ENCODE measurements around the gene PSMB5.
A peak's percentile ranks its signal among the peaks of the same experiment; 100 is the strongest.

PSMB5 gene

GRCh38 chr14:23034498-23035302 lies at the start of gene PSMB5:
Gene PSMB5 (minus strand): TSS chr14:23034900. CDS start chr14:23034881, 19 bp downstream.
- Mint-ChIP-seq H3K36me3 (peaks cover 24 to 25% of the 10 kb centered on the region in 2 donors), H3K27ac (peak within 1 kb of the TSS; percentile 99), H3K4me3 (peak within 1 kb of the TSS; percentile 96 to 98), H3K9me3 (no peaks in the 10 kb centered on the region), H3K27me3 (no peaks in the 10 kb centered on the region), H3K4me1 (peaks cover 11 to 28% of the 10 kb centered on the region in 2 donors)
- DNase-seq = peak; percentile 87
- peak; percentile 94 to 96 for ATAC-seq (replicated peaks)

- H3K36me3 Mint-ChIP-seq = peaks cover 26 to 41% of the 10 kb centered on the region in 2 donors
- no peak for ATAC-seq (replicated peaks)
- no peaks in the 10 kb centered on the region for H3K9me3 Mint-ChIP-seq
- peak overlapping the region; percentile 72 for H3K27ac Mint-ChIP-seq
- no peak for DNase-seq
- no peaks in the 10 kb centered on the region for H3K27me3 Mint-ChIP-seq
- peaks cover 12 to 16% of the 10 kb centered on the region in 2 donors for H3K4me1 Mint-ChIP-seq
- H3K4me3 Mint-ChIP-seq = no peak overlapping the region
Measured at GRCh38 chr14:23080474-23080873, 45.8 kb upstream of the PSMB5 start.

- Mint-ChIP-seq H3K4me3 (no peak overlapping the region), H3K36me3 (peaks cover 24 to 40% of the 10 kb centered on the region in 2 donors), H3K9me3 (no peaks in the 10 kb centered on the region), H3K27ac (peak overlapping the region; percentile 73), H3K4me1 (peaks cover 14 to 15% of the 10 kb centered on the region in 2 donors), H3K27me3 (no peaks in the 10 kb centered on the region)
- ATAC-seq (replicated peaks) = no peak
- DNase-seq = no peak
Measured at GRCh38 chr14:23079716-23080115, 45.0 kb upstream of the PSMB5 start.

- peaks cover 24 to 42% of the 10 kb centered on the region in 2 donors for H3K36me3 Mint-ChIP-seq
- no peak overlapping the region for H3K4me3 Mint-ChIP-seq
- DNase-seq (no peak), ATAC-seq (replicated peaks) (peak; percentile 78 to 88)
- no peaks in the 10 kb centered on the region for H3K27me3 Mint-ChIP-seq
- H3K9me3 Mint-ChIP-seq = no peaks in the 10 kb centered on the region
- H3K4me1 Mint-ChIP-seq = peaks cover 14 to 15% of the 10 kb centered on the region in 2 donors
- H3K27ac Mint-ChIP-seq = peak overlapping the region; percentile 80
Measured at GRCh38 chr14:23078692-23079116, 44.0 kb upstream of the PSMB5 start.

GRCh38 chr14:23077962-23078361 lies 43.3 kb upstream of the PSMB5 start:
- Mint-ChIP-seq H3K27ac (peak overlapping the region; percentile 22), H3K36me3 (peaks cover 24 to 43% of the 10 kb centered on the region in 2 donors), H3K4me3 (no peak overlapping the region), H3K4me1 (peaks cover 14 to 15% of the 10 kb centered on the region in 2 donors), H3K9me3 (no peaks in the 10 kb centered on the region), H3K27me3 (no peaks in the 10 kb centered on the region)
- ATAC-seq (replicated peaks) (no peak), DNase-seq (no peak)

GRCh38 chr14:23076785-23077408 lies 42.2 kb upstream of the PSMB5 start:
- DNase-seq (no peak), ATAC-seq (replicated peaks) (peak; percentile 54 to 60)
- H3K9me3 Mint-ChIP-seq = no peaks in the 10 kb centered on the region
- no peak overlapping the region for H3K27ac Mint-ChIP-seq
- no peak overlapping the region for H3K4me3 Mint-ChIP-seq
- H3K4me1 Mint-ChIP-seq = peaks cover 19 to 21% of the 10 kb centered on the region in 2 donors
- H3K27me3 Mint-ChIP-seq = no peaks in the 10 kb centered on the region
- H3K36me3 Mint-ChIP-seq = peaks cover 28 to 52% of the 10 kb centered on the region in 2 donors

- no peaks in the 10 kb centered on the region for H3K27me3 Mint-ChIP-seq
- H3K9me3 Mint-ChIP-seq = no peaks in the 10 kb centered on the region
- no peak overlapping the region for H3K4me3 Mint-ChIP-seq
- no peak for ATAC-seq (replicated peaks)
- peaks cover 26 to 32% of the 10 kb centered on the region in 2 donors for H3K4me1 Mint-ChIP-seq
- no peak overlapping the region for H3K27ac Mint-ChIP-seq
- peaks cover 23 to 50% of the 10 kb centered on the region in 2 donors for H3K36me3 Mint-ChIP-seq
- no peak for DNase-seq
Measured at GRCh38 chr14:23074906-23075305, 40.2 kb upstream of the PSMB5 start.

- DNase-seq = no peak
- H3K27me3 Mint-ChIP-seq = no peaks in the 10 kb centered on the region
- peaks cover 18 to 43% of the 10 kb centered on the region in 2 donors for H3K36me3 Mint-ChIP-seq
- peaks cover 31 to 35% of the 10 kb centered on the region in 2 donors for H3K4me1 Mint-ChIP-seq
- ATAC-seq (replicated peaks) = no peak
- peak overlapping the region; percentile 84 for H3K27ac Mint-ChIP-seq
- no peaks in the 10 kb centered on the region for H3K9me3 Mint-ChIP-seq
- peak overlapping the region; percentile 88 to 95 for H3K4me3 Mint-ChIP-seq
Measured at GRCh38 chr14:23071921-23072539, 37.3 kb upstream of the PSMB5 start.

GRCh38 chr14:23071244-23071920 lies 36.7 kb upstream of the PSMB5 start:
- DNase-seq (peak; percentile 65), ATAC-seq (replicated peaks) (peak; percentile 93 to 95)
- peak overlapping the region; percentile 88 to 95 for H3K4me3 Mint-ChIP-seq
- peak overlapping the region; percentile 84 for H3K27ac Mint-ChIP-seq
- no peaks in the 10 kb centered on the region for H3K27me3 Mint-ChIP-seq
- peaks cover 23 to 49% of the 10 kb centered on the region in 2 donors for H3K36me3 Mint-ChIP-seq
- H3K9me3 Mint-ChIP-seq = no peaks in the 10 kb centered on the region
- H3K4me1 Mint-ChIP-seq = peaks cover 31 to 35% of the 10 kb centered on the region in 2 donors

- DNase-seq (no peak), ATAC-seq (replicated peaks) (no peak)
- H3K36me3 Mint-ChIP-seq = peaks cover 28 to 54% of the 10 kb centered on the region in 2 donors
- H3K4me3 Mint-ChIP-seq = peak overlapping the region; percentile 88 to 95
- no peaks in the 10 kb centered on the region for H3K27me3 Mint-ChIP-seq
- peaks cover 34 to 35% of the 10 kb centered on the region in 2 donors for H3K4me1 Mint-ChIP-seq
- peak overlapping the region; percentile 84 for H3K27ac Mint-ChIP-seq
- no peaks in the 10 kb centered on the region for H3K9me3 Mint-ChIP-seq
Measured at GRCh38 chr14:23070262-23071129, 35.8 kb upstream of the PSMB5 start.

- peaks cover 30 to 50% of the 10 kb centered on the region in 2 donors for H3K36me3 Mint-ChIP-seq
- no peak overlapping the region for H3K27ac Mint-ChIP-seq
- H3K4me1 Mint-ChIP-seq = peaks cover 32 to 35% of the 10 kb centered on the region in 2 donors
- DNase-seq (no peak), ATAC-seq (replicated peaks) (peak in 1 of 2 donors; percentile 1)
- peak overlapping the region in 1 of 2 donors; percentile 12 for H3K4me3 Mint-ChIP-seq
- H3K9me3 Mint-ChIP-seq = no peaks in the 10 kb centered on the region
- H3K27me3 Mint-ChIP-seq = no peaks in the 10 kb centered on the region
Measured at GRCh38 chr14:23069413-23069806, 34.7 kb upstream of the PSMB5 start.

- Mint-ChIP-seq H3K27me3 (no peaks in the 10 kb centered on the region), H3K4me1 (peaks cover 32 to 35% of the 10 kb centered on the region in 2 donors), H3K4me3 (peak overlapping the region; percentile 41 to 66), H3K36me3 (peaks cover 35 to 52% of the 10 kb centered on the region in 2 donors), H3K27ac (peak overlapping the region; percentile 62), H3K9me3 (no peaks in the 10 kb centered on the region)
- peak; percentile 86 to 87 for ATAC-seq (replicated peaks)
- DNase-seq = peak; percentile 67
Measured at GRCh38 chr14:23068789-23069412, 34.2 kb upstream of the PSMB5 start.

Data from stimulated activated naive B cell treated with anti-CD40 and anti-IgM and Interleukin-4, amounts not matched to agents 10 μg/mL and 1 μg/mL and 100 μg/mL, for 72 hours (primary cell).